ENCODE measurements around the gene SLC17A3. TPM values are rescaled to one million over a fixed set of nuclear protein-coding genes. Genes with fewer than 3 reads are reported as not detected.

Gene SLC17A3
- total RNA-seq, 1 donor from 2014 or later = not detected

DNA sequence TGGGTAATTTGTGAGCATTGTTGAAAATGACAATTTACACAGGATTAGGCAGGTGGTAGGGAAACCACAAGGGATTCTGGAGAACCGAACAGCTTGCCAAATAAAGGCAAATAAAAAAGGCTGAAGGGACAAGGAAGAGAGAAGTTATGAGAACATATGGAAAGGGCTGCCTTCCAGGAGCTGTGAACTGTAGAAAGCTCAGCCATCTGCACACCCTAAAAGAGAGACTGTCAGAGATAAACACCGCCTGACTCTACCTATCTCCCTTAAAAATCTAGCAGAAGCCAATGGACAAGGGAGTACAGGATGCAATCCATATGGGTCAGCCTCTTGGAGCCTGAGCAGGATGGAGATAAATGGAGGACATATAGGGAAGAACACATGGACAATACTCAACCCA is 29.5 kb downstream of the SLC17A3 start:
- no peaks in the 10 kb centered on the region for H3K4me1 Mint-ChIP-seq (ENCODE audit: low read depth, unreplicated experiment)
- TF ChIP-seq, protein P1, sequence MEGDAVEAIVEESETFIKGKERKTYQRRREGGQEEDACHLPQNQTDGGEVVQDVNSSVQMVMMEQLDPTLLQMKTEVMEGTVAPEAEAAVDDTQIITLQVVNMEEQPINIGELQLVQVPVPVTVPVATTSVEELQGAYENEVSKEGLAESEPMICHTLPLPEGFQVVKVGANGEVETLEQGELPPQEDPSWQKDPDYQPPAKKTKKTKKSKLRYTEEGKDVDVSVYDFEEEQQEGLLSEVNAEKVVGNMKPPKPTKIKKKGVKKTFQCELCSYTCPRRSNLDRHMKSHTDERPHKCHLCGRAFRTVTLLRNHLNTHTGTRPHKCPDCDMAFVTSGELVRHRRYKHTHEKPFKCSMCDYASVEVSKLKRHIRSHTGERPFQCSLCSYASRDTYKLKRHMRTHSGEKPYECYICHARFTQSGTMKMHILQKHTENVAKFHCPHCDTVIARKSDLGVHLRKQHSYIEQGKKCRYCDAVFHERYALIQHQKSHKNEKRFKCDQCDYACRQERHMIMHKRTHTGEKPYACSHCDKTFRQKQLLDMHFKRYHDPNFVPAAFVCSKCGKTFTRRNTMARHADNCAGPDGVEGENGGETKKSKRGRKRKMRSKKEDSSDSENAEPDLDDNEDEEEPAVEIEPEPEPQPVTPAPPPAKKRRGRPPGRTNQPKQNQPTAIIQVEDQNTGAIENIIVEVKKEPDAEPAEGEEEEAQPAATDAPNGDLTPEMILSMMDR (IDR thresholded peaks at IDR 0.05; ENCODE audit: partially characterized antibody, unreplicated experiment) = no peak
- H3K9me3 Mint-ChIP-seq (ENCODE audit: unreplicated experiment) = no peaks in the 10 kb centered on the region

DNA sequence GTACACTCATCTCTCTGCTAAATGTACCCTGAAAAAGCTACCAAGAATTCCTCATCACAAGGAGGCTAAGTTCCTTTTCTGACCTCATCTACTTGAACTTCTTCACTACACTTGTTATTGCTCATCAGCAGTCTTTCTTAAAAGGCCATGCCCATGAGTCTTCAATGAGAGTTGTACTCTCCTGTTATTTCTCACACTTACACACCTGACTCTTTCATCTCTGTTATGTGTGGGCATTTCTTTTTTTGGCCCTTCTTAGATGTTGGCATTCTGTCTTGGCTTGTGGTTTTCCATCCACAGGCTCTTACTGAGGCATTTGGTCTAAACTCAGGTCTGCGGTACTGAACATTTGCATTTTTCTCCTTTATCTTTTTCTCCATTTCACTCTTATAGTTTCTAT is 31.5 kb downstream of the SLC17A3 start:
- no peak overlapping the region for H3K27ac Mint-ChIP-seq (ENCODE audit: unreplicated experiment)
- no peaks in the 10 kb centered on the region for H3K36me3 Mint-ChIP-seq (ENCODE audit: unreplicated experiment)
- H3K4me1 Mint-ChIP-seq (ENCODE audit: low read depth, unreplicated experiment) = peaks cover 8% of the 10 kb centered on the region
- H3K27me3 Mint-ChIP-seq (ENCODE audit: unreplicated experiment) = no peaks in the 10 kb centered on the region
- H3K4me3 Mint-ChIP-seq (ENCODE audit: unreplicated experiment) = no peak overlapping the region
- peaks cover 5% of the 10 kb centered on the region for H3K9me3 Mint-ChIP-seq (ENCODE audit: unreplicated experiment)
- DNase-seq = no peak
- TF ChIP-seq, protein P1 (IDR thresholded peaks at IDR 0.05; ENCODE audit: partially characterized antibody, unreplicated experiment) = no peak

More for the DNA sequence above, 29.5 kb downstream of the SLC17A3 start:
- H3K4me3 Mint-ChIP-seq (ENCODE audit: unreplicated experiment) = no peak overlapping the region
- H3K36me3 Mint-ChIP-seq (ENCODE audit: unreplicated experiment) = no peaks in the 10 kb centered on the region
- no peaks in the 10 kb centered on the region for H3K27me3 Mint-ChIP-seq (ENCODE audit: unreplicated experiment)
- DNase-seq = no peak
- H3K27ac Mint-ChIP-seq (ENCODE audit: unreplicated experiment) = no peak overlapping the region

DNA sequence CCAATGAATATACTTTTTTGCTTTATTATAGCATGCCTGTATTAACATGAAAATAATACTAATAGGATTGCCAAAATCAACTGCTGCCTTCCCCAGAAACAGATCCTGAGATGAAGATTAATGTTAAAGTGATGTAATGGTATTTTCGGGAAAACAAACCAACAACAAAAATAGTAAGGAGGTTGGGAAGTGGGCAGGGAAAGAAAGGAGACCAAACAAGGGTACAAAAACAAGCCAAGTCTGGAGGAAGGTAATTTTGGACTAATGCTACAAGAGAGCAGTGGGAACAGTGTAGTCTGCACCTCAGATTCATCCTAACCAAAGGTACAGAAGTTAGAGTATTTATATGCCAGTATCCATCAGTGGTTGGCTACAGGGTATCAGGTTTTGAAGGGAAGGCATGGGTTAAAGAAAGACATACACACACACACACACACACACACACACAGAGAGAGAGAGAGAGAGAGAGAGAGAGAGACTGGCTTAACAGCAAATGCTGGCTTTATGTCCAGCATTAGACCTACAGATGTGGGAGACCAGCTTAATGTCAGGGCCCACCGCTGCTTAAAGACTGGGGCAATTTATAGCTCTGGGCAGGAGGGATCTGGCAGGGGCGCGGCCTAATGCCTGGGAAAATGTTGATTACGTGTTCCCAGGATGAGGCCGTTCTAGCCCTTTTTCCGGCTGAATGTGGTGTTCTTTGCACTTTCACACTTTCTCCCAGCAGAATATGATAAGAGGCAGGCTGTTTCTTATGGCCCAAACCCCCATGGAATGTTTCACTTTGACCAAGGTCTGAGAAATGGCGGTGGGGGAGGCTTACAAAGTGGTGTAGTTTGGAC is 38.4 kb downstream of the SLC17A3 start:
- H3K4me3 Mint-ChIP-seq (ENCODE audit: unreplicated experiment) = no peak overlapping the region
- H3K27ac Mint-ChIP-seq (ENCODE audit: unreplicated experiment) = no peak overlapping the region
- TF ChIP-seq, protein P1 (IDR thresholded peaks at IDR 0.05; ENCODE audit: partially characterized antibody, unreplicated experiment) = no peak
- peak; percentile 15 for DNase-seq
- H3K9me3 Mint-ChIP-seq (ENCODE audit: unreplicated experiment) = peaks cover 5% of the 10 kb centered on the region
- H3K27me3 Mint-ChIP-seq (ENCODE audit: unreplicated experiment) = no peaks in the 10 kb centered on the region
- peaks cover 24% of the 10 kb centered on the region for H3K4me1 Mint-ChIP-seq (ENCODE audit: low read depth, unreplicated experiment)
- no peaks in the 10 kb centered on the region for H3K36me3 Mint-ChIP-seq (ENCODE audit: unreplicated experiment)

DNA sequence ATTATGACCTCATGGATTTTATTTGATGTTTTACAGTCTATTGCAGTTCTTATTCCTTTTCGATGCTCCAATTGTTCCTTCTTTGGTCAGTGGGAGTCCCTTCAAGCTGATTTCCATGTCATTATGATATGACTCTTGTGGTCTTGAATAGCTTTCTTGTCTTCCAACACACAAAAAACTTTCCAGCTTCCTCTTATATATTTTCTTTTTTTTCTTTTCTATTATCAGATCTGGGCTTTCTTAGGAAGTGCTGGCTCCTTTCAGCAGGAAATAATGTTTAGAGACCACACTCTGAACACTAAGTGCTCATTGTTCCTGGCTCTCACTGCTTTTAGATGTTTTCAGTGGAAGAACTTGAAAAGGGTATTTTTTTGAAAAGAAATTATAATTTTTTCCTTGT is 39.1 kb downstream of the SLC17A3 start:
- DNase-seq = no peak
- Mint-ChIP-seq H3K4me3 (ENCODE audit: unreplicated experiment) (no peak overlapping the region), H3K27me3 (ENCODE audit: unreplicated experiment) (no peaks in the 10 kb centered on the region)

DNA sequence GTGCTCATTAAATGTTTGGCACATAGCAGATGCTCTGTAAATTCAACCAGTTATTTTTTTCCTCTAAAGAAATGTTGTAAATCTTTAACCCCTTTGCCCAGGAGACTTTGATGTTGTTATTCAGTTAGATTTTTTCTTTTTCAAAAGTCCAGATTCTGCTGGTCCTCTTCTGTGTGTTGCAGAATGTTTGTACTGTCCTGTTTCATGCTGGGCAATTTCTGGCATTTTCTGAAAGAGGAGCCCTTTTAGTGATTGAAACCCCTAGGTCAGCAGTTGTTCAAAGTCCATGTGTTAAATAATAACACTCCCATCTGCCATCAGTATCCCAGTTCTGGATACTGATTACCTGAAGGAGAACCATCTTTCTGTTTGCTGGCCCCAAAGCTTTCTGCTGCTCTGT is 40.9 kb downstream of the SLC17A3 start:
- DNase-seq = no peak
- Mint-ChIP-seq H3K4me1 (ENCODE audit: low read depth, unreplicated experiment) (peaks cover 18% of the 10 kb centered on the region), H3K36me3 (ENCODE audit: unreplicated experiment) (no peaks in the 10 kb centered on the region), H3K27ac (ENCODE audit: unreplicated experiment) (peak overlapping the region; percentile 43), H3K27me3 (ENCODE audit: unreplicated experiment) (no peaks in the 10 kb centered on the region), H3K9me3 (ENCODE audit: unreplicated experiment) (no peaks in the 10 kb centered on the region), H3K4me3 (ENCODE audit: unreplicated experiment) (no peak overlapping the region)
- TF ChIP-seq, protein P1 (IDR thresholded peaks at IDR 0.05; ENCODE audit: partially characterized antibody, unreplicated experiment) = no peak

More for the DNA sequence above, 39.1 kb downstream of the SLC17A3 start:
- Mint-ChIP-seq H3K27ac (ENCODE audit: unreplicated experiment) (no peak overlapping the region), H3K36me3 (ENCODE audit: unreplicated experiment) (no peaks in the 10 kb centered on the region), H3K4me1 (ENCODE audit: low read depth, unreplicated experiment) (peaks cover 26% of the 10 kb centered on the region), H3K9me3 (ENCODE audit: unreplicated experiment) (peaks cover 5% of the 10 kb centered on the region)
- TF ChIP-seq, protein P1 (IDR thresholded peaks at IDR 0.05; ENCODE audit: partially characterized antibody, unreplicated experiment) = no peak

Measured in glutamatergic neuron (in vitro differentiated cells).